ENCODE results near the gene PTPN11. TPM values are rescaled to one million over a fixed set of nuclear protein-coding genes. Genes with fewer than 3 reads are reported as not detected.

PTPN11 gene
- total RNA-seq, 4 donors from 2014 or later: 61.6 to 88.0 (median 75.2) TPM

GRCh38 chr12:112466835-112467234 is 48.1 kb downstream of the PTPN11 start:
- TF ChIP-seq POLR2A (IDR thresholded peaks at IDR 0.05) (no peak), CTCF (IDR thresholded peaks at IDR 0.05) (no peak)
- 94 to 98% methylated on average over 3 of the region's 3 CpGs for WGBS, 2 donors
- H3K4me3 ChIP-seq (ENCODE audit: low read depth, poor library complexity, severe bottlenecking): no peak overlapping the region
- no peak for DNase-seq (ENCODE audit: low spot score in 2 of 2)
- intact Hi-C loops (cut with DNase I; ENCODE audit: low total_unique reads): no loop called here

GRCh38 chr12:112468046-112468445 is 49.3 kb downstream of the PTPN11 start:
- TF ChIP-seq CTCF (IDR thresholded peaks at IDR 0.05) (no peak), POLR2A (IDR thresholded peaks at IDR 0.05) (no peak)
- WGBS, 2 donors: 90 to 94% methylated on average over 3 of the region's 3 CpGs
- intact Hi-C loops (cut with DNase I; ENCODE audit: low total_unique reads): no loop called here
- no peak overlapping the region for H3K4me3 ChIP-seq (ENCODE audit: low read depth, poor library complexity, severe bottlenecking)
- peak in 1 of 2 donors; percentile 8 for DNase-seq (ENCODE audit: low spot score in 2 of 2)

- TF ChIP-seq CTCF (IDR thresholded peaks at IDR 0.05) (no peak), POLR2A (IDR thresholded peaks at IDR 0.05) (no peak)
- intact Hi-C loops (cut with DNase I; ENCODE audit: low total_unique reads): no loop called here
- no peak for DNase-seq (ENCODE audit: low spot score in 2 of 2)
- H3K4me3 ChIP-seq (ENCODE audit: low read depth, poor library complexity, severe bottlenecking): no peak overlapping the region
- 90 to 95% methylated on average over 4 of the region's 4 CpGs for whole genome bisulfite sequencing, 2 donors
These were observed 54.3 kb downstream of the PTPN11 start for GRCh38 chr12:112473056-112473455.

GRCh38 chr12:112479413-112479812 is 60.7 kb downstream of the PTPN11 start:
- intact Hi-C loops (cut with DNase I; ENCODE audit: low total_unique reads): no loop called here
- TF ChIP-seq CTCF (IDR thresholded peaks at IDR 0.05) (no peak), POLR2A (IDR thresholded peaks at IDR 0.05) (no peak)
- DNase-seq (ENCODE audit: low spot score in 2 of 2): no peak
- H3K4me3 ChIP-seq (ENCODE audit: low read depth, poor library complexity, severe bottlenecking): no peak overlapping the region
- 93 to 97% methylated on average over 1 of the region's 1 CpG for WGBS, 2 donors

- no peak overlapping the region for H3K4me3 ChIP-seq (ENCODE audit: low read depth, poor library complexity, severe bottlenecking)
- WGBS, 2 donors: 94 to 96% methylated on average over 4 of the region's 4 CpGs
- no peak for TF ChIP-seq POLR2A (IDR thresholded peaks at IDR 0.05)
- TF ChIP-seq CTCF (IDR thresholded peaks at IDR 0.05): no peak
- intact Hi-C loops (cut with DNase I; ENCODE audit: low total_unique reads): no loop called here
- no peak for DNase-seq (ENCODE audit: low spot score in 2 of 2)
These were observed 62.2 kb downstream of the PTPN11 start for GRCh38 chr12:112480931-112481330.

GRCh38 chr12:112482733-112483132 is 64.0 kb downstream of the PTPN11 start:
- H3K4me3 ChIP-seq (ENCODE audit: low read depth, poor library complexity, severe bottlenecking): no peak overlapping the region
- intact Hi-C loops (cut with DNase I; ENCODE audit: low total_unique reads): no loop called here
- no peak for DNase-seq (ENCODE audit: low spot score in 2 of 2)
- TF ChIP-seq POLR2A (IDR thresholded peaks at IDR 0.05) (no peak), CTCF (IDR thresholded peaks at IDR 0.05) (no peak)
- WGBS, 2 donors: 98% methylated on average over 2 of the region's 2 CpGs

All from lower leg skin (tissue), 4 donors.